ENCODE measurements around the gene PTPRD.

DNA sequence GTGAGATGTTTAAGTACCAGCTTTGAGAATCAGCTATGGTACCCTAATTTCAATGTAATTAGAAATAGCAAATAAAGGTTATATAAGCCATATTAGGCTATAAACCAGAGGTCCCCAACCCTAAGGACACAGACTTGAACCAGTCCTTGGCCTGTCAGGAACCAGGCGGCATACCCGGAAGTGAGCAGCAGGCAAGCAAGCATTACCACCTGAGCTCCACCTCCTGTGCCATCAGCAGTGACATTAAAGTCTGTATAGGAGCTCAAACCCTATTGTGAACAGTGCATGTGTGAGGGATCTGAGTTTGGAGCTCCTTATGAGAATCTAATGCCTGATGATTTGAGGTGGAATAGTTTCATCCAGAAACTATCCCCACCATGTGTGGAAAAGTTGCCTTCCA is 1009.5 kb downstream of the PTPRD start:
- TF ChIP-seq, protein P1, sequence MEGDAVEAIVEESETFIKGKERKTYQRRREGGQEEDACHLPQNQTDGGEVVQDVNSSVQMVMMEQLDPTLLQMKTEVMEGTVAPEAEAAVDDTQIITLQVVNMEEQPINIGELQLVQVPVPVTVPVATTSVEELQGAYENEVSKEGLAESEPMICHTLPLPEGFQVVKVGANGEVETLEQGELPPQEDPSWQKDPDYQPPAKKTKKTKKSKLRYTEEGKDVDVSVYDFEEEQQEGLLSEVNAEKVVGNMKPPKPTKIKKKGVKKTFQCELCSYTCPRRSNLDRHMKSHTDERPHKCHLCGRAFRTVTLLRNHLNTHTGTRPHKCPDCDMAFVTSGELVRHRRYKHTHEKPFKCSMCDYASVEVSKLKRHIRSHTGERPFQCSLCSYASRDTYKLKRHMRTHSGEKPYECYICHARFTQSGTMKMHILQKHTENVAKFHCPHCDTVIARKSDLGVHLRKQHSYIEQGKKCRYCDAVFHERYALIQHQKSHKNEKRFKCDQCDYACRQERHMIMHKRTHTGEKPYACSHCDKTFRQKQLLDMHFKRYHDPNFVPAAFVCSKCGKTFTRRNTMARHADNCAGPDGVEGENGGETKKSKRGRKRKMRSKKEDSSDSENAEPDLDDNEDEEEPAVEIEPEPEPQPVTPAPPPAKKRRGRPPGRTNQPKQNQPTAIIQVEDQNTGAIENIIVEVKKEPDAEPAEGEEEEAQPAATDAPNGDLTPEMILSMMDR (conservative IDR thresholded peaks at IDR 0.05; ENCODE audit: low read depth in 2 of 2): no peak
- TF ChIP-seq EZH2 (IDR thresholded peaks at IDR 0.05; ENCODE audit: low read depth, unreplicated experiment) (no peak), POLR2AphosphoS5 (IDR thresholded peaks at IDR 0.05; ENCODE audit: low read depth) (no peak), ETS1 (IDR thresholded peaks at IDR 0.05) (no peak), REST (IDR thresholded peaks at IDR 0.05; ENCODE audit: unreplicated experiment) (no peak), STAT1 (IDR thresholded peaks at IDR 0.05; ENCODE audit: unreplicated experiment) (no peak), EZH2phosphoT487 (IDR thresholded peaks at IDR 0.05; ENCODE audit: unreplicated experiment) (no peak), JUNB (IDR thresholded peaks at IDR 0.05; ENCODE audit: unreplicated experiment) (no peak), ZNF331 (CRISPR knock-in tag; IDR thresholded peaks at IDR 0.05; ENCODE audit: low read depth) (no peak), CREB1 (CRISPR knock-in tag; IDR thresholded peaks at IDR 0.05; ENCODE audit: low read depth) (no peak)
- TF ChIP-seq, protein P2, sequence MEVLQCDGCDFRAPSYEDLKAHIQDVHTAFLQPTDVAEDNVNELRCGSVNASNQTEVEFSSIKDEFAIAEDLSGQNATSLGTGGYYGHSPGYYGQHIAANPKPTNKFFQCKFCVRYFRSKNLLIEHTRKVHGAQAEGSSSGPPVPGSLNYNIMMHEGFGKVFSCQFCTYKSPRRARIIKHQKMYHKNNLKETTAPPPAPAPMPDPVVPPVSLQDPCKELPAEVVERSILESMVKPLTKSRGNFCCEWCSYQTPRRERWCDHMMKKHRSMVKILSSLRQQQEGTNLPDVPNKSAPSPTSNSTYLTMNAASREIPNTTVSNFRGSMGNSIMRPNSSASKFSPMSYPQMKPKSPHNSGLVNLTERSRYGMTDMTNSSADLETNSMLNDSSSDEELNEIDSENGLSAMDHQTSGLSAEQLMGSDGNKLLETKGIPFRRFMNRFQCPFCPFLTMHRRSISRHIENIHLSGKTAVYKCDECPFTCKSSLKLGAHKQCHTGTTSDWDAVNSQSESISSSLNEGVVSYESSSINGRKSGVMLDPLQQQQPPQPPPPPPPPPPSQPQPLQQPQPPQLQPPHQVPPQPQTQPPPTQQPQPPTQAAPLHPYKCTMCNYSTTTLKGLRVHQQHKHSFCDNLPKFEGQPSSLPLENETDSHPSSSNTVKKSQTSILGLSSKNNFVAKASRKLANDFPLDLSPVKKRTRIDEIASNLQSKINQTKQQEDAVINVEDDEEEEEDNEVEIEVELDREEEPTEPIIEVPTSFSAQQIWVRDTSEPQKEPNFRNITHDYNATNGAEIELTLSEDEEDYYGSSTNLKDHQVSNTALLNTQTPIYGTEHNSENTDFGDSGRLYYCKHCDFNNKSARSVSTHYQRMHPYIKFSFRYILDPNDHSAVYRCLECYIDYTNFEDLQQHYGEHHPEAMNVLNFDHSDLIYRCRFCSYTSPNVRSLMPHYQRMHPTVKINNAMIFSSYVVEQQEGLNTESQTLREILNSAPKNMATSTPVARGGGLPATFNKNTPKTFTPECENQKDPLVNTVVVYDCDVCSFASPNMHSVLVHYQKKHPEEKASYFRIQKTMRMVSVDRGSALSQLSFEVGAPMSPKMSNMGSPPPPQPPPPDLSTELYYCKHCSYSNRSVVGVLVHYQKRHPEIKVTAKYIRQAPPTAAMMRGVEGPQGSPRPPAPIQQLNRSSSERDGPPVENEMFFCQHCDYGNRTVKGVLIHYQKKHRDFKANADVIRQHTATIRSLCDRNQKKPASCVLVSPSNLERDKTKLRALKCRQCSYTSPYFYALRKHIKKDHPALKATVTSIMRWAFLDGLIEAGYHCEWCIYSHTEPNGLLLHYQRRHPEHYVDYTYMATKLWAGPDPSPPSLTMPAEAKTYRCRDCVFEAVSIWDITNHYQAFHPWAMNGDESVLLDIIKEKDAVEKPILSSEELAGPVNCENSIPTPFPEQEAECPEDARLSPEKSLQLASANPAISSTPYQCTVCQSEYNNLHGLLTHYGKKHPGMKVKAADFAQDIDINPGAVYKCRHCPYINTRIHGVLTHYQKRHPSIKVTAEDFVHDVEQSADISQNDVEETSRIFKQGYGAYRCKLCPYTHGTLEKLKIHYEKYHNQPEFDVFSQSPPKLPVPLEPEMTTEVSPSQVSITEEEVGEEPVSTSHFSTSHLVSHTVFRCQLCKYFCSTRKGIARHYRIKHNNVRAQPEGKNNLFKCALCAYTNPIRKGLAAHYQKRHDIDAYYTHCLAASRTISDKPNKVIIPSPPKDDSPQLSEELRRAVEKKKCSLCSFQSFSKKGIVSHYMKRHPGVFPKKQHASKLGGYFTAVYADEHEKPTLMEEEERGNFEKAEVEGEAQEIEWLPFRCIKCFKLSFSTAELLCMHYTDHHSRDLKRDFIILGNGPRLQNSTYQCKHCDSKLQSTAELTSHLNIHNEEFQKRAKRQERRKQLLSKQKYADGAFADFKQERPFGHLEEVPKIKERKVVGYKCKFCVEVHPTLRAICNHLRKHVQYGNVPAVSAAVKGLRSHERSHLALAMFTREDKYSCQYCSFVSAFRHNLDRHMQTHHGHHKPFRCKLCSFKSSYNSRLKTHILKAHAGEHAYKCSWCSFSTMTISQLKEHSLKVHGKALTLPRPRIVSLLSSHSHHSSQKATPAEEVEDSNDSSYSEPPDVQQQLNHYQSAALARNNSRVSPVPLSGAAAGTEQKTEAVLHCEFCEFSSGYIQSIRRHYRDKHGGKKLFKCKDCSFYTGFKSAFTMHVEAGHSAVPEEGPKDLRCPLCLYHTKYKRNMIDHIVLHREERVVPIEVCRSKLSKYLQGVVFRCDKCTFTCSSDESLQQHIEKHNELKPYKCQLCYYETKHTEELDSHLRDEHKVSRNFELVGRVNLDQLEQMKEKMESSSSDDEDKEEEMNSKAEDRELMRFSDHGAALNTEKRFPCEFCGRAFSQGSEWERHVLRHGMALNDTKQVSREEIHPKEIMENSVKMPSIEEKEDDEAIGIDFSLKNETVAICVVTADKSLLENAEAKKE (CRISPR knock-in tag; IDR thresholded peaks at IDR 0.05): no peak
